Smooth muscle cell of the brain vasculature (primary cell): ENCODE measurements around the gene ARL4D.
"Not testable (repeated sequence)": the region's sequence is repeated elsewhere in the genome, so short reads cannot be mapped to it uniquely, and the experiment has no call there.

ENCODE experiments used
- DNase-seq: peaks from one replicate; pipeline ENCODE4 v3.0.0-alpha.2; 2012; ENCODE audit warnings: low read depth, low spot score

ARL4D gene, protein sequence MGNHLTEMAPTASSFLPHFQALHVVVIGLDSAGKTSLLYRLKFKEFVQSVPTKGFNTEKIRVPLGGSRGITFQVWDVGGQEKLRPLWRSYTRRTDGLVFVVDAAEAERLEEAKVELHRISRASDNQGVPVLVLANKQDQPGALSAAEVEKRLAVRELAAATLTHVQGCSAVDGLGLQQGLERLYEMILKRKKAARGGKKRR

DNA sequence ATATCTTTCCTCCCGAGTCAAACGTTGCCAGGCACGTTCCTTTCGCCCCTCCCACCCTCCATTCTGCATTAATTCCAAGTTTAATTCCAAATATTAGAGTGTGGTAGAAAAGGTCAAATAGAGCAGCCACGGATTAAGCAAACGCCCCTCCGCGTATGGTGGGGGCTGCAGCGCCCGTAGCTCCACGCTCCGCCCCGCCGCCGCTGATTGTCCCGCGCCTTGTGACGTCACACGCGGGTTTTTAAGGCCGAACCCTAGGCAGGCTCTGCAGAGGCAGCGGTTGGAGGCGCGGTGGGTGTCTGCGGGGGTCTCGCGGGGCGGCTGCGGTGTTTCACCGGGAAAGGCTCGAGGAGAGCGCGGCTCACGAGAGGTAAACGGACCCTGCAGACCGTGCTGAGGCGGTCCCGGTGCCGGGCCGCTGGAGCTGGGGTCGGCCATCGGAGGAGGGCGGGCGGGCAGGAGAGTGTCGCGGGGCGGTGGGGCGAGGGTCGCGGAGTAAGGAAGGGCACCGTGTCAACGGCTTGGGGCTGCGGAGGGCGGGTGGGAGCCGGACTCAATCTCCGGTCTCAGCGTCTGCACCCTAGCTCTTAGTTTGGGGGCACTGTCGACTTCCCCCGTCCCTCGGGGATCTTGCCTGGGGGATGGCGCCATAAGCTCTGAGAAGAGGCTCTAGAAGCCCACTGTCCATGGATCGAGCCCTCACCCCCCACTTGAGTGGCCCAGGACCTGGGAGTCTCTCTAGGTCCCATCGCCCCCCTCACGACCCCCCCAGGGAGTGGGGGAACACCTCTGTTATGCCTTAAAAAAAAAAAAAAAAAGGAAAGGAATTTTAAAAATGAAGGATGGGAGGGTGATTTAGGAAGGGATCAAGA lies at the start of gene ARL4D:
Gene ARL4D, plus strand, starts transcription at position 270 of the 872 bp plus-strand sequence. CDS start 740 bp downstream, outside the sequence.
- DNase-seq = no peak

DNA sequence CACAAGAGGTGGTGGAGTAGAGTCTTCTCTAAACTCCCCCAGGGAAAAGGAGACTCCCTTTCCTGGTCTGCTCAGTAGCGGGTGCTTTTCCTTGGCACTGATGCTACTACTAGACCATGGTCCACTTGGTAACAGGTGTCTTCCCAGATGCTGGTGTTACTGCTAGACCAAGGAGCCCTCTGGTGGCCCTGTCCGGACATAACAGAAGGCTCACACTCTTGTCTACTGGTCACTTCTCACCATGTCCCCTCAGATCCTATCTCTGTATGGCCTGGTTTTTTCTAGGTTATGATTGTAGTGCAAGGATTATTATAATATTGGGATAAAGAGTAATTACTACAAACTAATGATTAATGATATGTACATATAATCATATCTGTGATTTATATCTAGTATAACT lies 49.7 kb upstream of the ARL4D start:
- no peak for DNase-seq

DNA sequence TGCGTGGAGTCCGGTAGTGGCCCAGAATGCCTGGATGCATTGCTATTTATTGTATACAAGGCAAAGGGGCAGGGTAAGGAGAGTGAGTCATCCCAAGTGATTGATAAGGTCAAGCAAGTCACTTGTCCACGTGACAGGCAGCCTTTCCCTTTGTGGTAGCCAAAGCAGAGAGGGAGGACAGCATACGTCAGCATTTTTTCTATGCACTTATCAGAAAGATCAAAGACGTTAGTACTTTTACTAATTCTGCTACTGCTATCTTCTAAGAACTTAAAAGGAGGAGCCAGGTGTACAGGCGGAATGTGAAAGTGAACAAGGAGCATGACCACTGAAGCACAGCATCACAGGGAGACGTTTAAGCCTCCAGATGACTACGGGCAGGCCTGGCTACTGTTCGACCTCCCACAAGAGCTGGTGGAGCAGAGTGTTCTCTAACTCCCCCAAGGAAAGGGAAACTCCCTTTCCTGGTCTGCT lies 47.9 kb upstream of the ARL4D start:
- DNase-seq = no peak

- no peak for DNase-seq
These were observed 47.1 kb upstream of the ARL4D start for GRCh38 chr17:43351691-43352090.

- no peak for DNase-seq
These were observed 46.0 kb upstream of the ARL4D start for GRCh38 chr17:43352579-43353331.

GRCh38 chr17:43353393-43353792 lies 45.4 kb upstream of the ARL4D start:
- DNase-seq = no peak

DNA sequence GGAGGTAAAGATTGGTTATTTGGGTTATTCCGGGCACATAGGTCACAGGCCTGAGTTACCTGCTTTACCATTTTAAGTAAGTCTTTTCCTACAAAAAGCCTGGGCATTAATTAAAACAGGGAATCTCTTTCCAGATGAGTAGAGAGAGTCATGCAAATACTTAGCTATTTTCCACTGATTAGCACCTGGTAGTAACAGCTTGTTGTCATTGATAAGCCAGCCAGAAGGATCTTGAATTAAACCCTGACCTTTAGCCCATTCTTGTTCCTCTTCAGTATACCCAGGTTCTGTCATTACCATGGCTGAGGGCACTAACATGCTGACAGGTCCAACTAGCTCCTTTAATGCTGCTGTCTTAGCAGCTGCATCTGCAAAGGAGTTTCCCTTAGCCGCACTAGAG lies 44.4 kb upstream of the ARL4D start:
- DNase-seq = no peak

DNA sequence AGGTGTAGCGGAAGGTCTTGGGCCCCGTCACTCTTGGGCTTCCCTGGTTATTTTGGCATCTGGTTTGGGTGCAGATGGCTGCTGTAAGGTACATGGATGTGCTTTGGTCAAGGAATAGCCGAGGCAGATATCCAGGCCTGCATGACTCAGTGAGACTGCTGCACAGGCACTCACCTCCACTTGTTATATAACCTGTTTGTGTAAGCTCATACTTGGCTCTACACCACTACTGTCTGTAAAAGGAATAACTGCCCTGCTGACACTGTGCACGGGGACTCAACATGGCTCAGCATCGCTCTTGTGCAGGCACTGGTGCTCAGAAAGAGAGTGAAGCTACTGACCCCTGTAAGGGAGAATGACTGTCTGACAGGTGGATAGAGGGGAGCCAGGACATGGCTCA lies 42.3 kb upstream of the ARL4D start:
- DNase-seq = no peak

- peak; percentile 58 for DNase-seq
These were observed 41.8 kb upstream of the ARL4D start for GRCh38 chr17:43356999-43357398.

GRCh38 chr17:43359469-43360110 lies 39.2 kb upstream of the ARL4D start:
- no peak for DNase-seq

DNA sequence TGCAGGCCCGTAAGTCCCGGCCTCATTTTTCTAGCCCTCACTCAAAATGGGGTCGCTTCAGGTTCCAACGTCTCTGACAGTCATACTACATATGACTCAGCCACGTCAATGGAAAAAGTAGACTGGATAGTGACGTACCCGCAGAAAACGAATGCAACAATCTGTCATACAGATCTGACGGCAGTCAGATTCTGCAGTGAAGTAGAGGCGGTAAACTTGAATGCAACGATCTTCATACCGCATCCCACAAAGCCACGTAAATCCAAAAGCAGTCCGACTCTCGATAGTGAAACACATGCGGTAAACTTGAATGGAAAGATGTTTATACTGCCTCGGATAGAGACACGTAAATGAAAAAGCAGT lies 38.4 kb upstream of the ARL4D start:
- peak; percentile 43 for DNase-seq

DNA sequence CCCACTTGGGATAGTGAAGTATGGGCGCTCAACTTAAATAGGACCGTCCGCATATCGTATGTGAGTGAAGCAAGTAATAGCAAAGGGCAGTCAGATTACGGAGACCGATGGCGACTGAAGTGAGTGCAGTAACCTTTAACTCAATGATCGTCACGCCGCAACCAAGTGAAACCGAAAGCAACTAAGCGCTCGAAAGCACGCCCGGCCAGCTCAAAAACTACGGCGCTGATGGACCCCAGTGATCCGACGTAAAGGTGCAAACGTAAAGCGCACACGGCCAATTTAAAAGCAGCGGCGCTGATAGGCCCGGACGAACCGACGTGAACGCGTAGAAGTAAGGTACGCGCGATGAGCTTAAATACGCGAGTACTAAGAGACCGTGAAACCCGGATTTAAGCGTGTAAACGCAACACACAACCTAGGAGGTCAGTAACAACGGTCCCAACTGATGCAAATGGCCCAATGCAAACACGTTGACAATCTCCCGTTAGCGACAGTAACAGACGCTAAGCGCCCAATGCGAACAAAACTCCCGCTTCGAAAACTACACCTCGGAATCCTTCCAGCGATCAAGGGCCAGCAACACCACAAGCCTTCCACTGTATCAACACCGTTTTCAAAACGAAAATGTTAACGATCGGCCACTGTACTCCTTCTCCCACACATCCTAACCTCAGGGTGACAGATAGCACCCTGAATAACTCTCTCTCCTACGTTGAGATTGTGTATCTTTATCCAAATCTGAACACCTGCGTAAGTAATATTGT lies 37.9 kb upstream of the ARL4D start:
- DNase-seq = peak; percentile 98

DNA sequence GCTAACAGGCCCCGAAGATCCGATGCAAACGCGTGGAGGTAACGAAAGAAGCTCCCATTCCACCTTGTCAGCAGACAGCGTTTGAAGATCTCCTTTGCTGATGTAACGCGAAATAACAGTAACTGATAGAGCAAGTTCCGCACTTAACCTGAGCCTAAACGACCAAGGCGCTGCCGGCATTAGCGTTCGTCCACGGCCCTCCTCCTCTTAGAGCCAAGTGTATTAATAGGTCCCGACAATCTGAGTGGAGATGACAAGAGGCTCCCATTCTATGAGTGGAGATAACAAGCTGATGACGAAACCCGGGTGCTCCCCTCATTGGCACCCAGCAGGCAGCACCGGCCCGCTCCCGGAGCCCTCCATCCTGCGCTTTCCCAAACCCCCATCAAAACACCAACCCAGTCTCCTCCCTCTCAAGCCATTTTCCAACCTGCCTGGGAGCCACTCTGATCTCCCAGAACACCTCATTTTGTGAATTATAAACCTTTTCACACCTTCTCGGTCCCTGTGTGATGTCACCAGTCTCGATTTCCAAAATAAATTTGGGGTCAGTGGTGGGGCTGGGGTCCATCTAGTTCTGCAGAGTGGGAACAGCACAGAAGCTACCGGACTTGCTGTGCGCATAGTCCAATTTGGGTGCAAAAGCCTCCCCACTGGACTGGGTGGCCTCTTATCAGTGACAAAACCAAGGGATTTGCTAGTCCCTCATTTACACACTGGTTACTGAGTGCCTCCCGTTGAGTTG lies 35.4 kb upstream of the ARL4D start:
- DNase-seq = no peak

DNA sequence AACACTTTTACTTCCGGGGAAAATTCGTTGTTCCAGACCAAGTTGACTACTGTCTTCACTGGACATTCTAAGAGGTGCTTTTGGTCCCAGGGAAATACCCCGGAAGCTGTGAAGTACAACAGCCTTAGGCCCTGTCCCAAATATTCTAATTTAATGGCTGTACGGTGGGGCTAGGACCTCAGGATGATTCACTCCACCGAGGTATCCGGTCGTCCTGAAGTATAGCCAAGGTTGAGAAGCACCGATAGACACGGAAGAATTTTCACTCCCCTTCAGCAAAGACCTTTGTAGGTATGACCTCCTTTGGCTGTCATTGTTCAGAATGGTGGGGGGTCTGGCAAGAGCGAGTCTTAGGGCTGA lies 34.9 kb upstream of the ARL4D start:
- no peak for DNase-seq

DNA sequence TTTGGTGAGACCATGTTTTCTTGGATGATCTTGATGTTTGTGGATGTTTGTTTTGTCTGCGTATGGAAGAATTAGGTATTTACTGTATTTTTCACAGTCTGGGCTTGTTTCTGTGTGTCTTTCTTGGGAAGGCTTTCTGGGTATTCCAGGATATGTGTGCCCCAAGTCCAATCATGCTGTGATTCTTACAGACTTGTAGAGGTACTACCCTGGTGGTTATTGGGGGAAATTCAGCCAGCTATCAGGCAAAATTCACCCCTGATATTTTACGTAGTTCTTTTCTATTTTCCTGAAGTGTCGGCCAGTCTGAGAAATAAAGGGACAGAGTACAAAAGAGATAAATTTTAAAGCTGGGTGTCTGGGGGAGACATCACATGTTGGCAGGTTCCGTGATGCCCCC lies 33.4 kb upstream of the ARL4D start:
- DNase-seq = no peak

GRCh38 chr17:43365921-43366320 lies 32.9 kb upstream of the ARL4D start:
- DNase-seq = not testable (repeated sequence)

DNA sequence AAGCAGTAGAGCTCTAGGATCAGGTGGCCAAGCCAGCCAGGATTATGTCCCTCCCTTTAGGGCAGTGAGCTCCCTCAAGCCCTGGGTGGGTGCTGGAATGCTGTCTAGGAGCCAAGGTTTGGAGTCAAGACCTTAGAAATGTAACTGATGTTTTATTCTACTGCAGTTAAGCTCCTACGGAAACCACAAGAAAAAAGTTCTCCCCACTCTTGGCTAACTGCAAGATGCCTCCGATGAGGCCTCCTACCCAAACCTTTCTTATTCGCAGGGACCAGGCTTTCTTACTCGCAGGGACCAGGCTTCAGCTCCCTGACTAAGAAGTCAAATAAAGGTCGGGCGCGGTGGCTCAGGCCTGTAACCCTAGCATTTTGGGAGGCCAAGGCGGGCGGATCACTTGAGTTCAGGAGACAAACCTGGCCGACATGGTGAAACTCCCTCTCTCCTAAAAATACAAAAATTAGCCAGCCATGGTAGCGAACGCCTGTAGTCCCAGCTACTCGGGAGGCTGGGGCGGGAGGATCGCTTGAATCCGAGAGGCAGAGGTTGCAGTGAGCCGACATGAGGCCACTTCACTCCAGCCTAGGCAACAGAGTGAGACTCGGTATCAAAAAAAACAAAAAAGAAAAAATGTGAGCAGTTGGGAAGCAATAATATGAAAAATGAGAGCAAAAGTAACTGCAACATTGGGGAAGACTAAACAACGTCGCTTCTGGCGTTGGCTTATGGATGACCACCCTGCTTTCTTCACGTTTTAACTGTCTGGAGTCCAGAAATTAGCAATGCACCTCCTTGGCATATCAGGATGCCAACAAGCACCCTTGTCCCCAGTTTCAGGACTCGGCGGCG lies 31.7 kb upstream of the ARL4D start:
- no peak for DNase-seq

GRCh38 chr17:43367737-43368242 lies 31.0 kb upstream of the ARL4D start:
- DNase-seq = peak; percentile 69
